ENCODE results near the gene ITPK1. TPM values are rescaled to one million over a fixed set of nuclear protein-coding genes. Genes with fewer than 3 reads are reported as not detected.

ITPK1 gene
- total RNA-seq, 4 donors from 2014 or later: 132 to 172 (median 157) TPM

DNA sequence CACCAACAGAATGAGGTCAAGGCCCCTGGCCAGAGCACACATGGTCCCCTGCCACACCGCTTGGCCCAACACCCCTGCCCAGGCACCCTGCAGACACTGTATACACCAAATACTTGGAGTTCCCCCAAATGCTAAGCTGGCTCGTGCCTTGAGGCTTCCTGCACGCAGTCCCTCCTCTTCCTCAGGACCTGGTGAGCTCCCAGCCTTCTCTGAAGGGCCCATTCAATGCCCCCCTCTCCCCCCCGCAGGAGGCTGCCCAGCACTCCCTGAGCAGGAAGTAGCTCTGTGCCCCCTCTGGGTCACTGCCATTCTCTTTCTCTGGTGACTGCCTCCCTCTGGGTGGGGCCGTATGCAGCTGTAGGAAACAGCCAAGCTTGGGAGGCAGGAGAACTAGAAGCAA is 75.3 kb downstream of the ITPK1 start:
- H3K4me1 ChIP-seq: peaks cover 21 to 95% (median 43%) of the 10 kb centered on the region in 4 donors
- no peaks in the 10 kb centered on the region for H3K36me3 ChIP-seq
- peak overlapping the region; percentile 69 to 96 (median 74) for H3K27ac ChIP-seq
- H3K4me3 ChIP-seq: no peak overlapping the region
- DNase-seq: no peak
- H3K9me3 ChIP-seq: no peaks in the 10 kb centered on the region
- TF ChIP-seq, protein P1, sequence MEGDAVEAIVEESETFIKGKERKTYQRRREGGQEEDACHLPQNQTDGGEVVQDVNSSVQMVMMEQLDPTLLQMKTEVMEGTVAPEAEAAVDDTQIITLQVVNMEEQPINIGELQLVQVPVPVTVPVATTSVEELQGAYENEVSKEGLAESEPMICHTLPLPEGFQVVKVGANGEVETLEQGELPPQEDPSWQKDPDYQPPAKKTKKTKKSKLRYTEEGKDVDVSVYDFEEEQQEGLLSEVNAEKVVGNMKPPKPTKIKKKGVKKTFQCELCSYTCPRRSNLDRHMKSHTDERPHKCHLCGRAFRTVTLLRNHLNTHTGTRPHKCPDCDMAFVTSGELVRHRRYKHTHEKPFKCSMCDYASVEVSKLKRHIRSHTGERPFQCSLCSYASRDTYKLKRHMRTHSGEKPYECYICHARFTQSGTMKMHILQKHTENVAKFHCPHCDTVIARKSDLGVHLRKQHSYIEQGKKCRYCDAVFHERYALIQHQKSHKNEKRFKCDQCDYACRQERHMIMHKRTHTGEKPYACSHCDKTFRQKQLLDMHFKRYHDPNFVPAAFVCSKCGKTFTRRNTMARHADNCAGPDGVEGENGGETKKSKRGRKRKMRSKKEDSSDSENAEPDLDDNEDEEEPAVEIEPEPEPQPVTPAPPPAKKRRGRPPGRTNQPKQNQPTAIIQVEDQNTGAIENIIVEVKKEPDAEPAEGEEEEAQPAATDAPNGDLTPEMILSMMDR (IDR thresholded peaks at IDR 0.05): no peak
- TF ChIP-seq POLR2A (IDR thresholded peaks at IDR 0.05): no peak
- no peaks in the 10 kb centered on the region for H3K27me3 ChIP-seq

DNA sequence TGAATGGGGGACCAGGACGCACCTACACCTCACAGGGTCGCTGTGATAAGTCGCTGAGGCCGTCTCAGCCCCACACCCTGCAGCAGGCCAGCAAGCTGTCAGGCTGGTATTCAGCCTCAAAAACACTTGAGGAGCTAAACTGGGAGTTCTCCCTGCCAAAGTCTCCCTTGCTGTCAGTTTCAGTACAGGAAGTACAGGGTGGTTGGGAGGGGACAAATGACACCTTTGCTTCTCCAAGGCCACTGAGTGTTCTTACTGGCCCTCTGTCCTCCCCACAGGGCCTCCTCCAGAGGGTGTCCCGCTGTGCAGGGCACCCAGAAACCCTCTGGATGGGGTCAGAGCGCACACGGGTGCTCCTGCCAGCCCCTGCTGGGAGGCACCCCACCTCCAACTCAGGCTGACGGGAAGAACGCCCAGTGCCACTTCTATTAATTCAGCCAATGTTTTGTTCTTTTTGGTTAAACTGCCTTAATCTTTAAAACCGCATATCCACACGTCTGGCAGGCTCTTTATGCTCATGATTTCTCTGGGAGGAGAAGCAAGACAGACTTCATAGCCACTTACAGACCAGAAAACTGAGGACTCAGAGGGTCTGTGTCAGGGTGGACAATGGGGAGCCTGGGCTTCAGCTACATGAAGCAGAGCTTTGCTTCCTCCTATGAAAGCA is 75.9 kb downstream of the ITPK1 start:
- Histone ChIP-seq H3K4me1 (peaks cover 21 to 95% (median 39%) of the 10 kb centered on the region in 4 donors), H3K27ac (peak overlapping the region; percentile 69 to 96 (median 74)), H3K4me3 (no peak overlapping the region), H3K27me3 (no peaks in the 10 kb centered on the region), H3K36me3 (no peaks in the 10 kb centered on the region), H3K9me3 (no peaks in the 10 kb centered on the region)
- no peak for DNase-seq
- TF ChIP-seq, protein P1 (IDR thresholded peaks at IDR 0.05): no peak
- peak; percentile 20 to 50 for TF ChIP-seq POLR2A (IDR thresholded peaks at IDR 0.05)

DNA sequence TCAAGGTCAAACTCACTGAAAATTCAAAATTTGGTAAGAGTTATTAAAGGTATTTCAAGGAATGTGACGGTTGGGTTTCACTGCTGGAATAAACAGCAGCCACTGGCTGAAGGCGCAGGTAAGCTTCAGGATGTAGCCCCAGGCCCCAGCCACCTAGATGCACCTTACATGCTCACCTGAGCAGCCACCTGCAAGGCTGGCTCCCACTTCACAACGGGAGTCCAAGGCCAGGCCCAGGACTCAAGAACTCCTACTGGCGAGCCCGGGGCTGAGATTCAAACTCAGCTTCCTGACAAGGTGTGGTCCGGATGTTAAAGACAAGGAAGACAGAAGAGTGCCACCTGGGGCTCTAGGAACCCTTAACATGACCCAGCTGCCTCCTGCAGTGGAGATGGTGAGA is 78.4 kb downstream of the ITPK1 start:
- DNase-seq: no peak
- no peak for TF ChIP-seq POLR2A (IDR thresholded peaks at IDR 0.05)
- TF ChIP-seq, protein P1 (IDR thresholded peaks at IDR 0.05): peak in 2 of 6 experiments; percentile 12 to 13
- H3K9me3 ChIP-seq: no peaks in the 10 kb centered on the region
- H3K27me3 ChIP-seq: no peaks in the 10 kb centered on the region
- peak overlapping the region; percentile 61 to 77 (median 70) for H3K27ac ChIP-seq
- H3K4me3 ChIP-seq: no peak overlapping the region
- H3K36me3 ChIP-seq: no peaks in the 10 kb centered on the region
- peaks cover 27 to 96% (median 40%) of the 10 kb centered on the region in 4 donors for H3K4me1 ChIP-seq

DNA sequence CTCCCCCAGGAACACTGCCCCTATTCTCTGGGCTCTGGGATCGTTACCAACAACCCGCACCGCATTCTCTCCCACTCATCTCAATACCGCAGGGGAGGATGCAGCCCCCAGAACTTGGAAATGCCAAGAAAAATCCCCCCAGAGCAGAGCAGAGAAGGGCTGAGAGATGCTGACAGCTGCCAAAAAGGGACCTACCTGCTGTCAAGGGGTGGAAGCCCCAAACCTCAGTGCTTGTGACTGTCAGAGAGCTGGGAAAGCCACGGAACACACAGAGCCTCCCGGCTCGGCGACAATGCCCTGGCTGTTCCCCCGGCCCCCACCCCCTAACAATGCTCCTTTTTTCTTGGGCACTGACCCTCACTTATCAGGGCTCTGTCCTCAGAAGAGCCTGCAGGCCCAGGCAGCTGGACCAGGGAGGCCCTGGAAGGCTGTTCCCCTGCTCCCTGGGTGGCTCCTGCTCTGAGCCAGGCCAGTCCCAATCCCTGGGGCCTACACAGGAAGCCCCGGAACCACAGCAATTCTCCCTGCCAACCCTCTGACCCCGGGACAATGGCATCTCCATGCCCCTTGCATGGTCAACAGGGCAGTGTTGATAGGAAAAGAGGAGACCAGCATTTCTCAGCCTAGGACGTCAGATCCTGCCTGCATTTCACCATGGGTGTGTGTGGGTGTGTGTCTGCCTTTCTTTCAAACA is 78.9 kb downstream of the ITPK1 start:
- no peak for TF ChIP-seq POLR2A (IDR thresholded peaks at IDR 0.05)
- TF ChIP-seq, protein P1 (IDR thresholded peaks at IDR 0.05): no peak
- no peaks in the 10 kb centered on the region for H3K27me3 ChIP-seq
- no peak overlapping the region for H3K4me3 ChIP-seq
- no peaks in the 10 kb centered on the region for H3K36me3 ChIP-seq
- no peak for DNase-seq
- H3K4me1 ChIP-seq: peaks cover 27 to 96% (median 41%) of the 10 kb centered on the region in 4 donors
- peak overlapping the region; percentile 61 to 77 (median 70) for H3K27ac ChIP-seq
- H3K9me3 ChIP-seq: no peaks in the 10 kb centered on the region

DNA sequence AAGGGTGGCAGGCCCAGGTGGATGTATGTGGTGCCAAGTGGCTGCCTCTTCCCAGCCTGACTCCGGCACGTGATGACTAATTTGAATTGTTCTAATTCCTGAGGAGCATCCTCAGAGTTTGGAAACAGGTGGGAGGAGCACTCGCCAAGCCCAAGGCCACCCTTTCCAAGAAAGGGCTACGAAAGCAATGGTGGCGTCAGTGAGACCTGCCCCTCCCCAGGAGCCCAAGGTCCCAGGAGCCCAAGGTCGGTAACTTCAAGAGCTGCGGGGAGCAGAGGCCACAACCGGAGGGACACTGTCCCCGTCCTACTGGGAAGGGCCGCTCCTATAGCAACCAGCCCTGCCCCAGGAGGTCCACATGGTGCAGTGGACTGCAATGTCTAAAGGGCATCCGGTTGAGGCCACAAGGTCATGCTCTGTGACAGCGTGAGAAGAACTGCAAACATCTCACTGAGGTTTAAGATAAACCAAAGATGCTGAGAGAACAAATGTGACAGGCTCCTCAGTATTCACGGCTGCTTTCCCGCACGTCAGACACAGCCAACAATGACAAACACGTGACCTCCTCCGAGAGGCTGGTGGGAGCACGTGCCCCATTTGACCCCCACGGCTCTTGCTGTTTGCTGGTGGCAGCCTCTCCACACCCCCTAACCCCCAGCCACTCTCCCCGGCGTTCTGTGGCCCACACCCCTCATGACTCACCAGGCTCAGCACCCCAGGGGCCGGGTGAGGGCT is 79.6 kb downstream of the ITPK1 start:
- no peak for TF ChIP-seq POLR2A (IDR thresholded peaks at IDR 0.05)
- TF ChIP-seq, protein P1 (IDR thresholded peaks at IDR 0.05): no peak
- peak in 1 of 3 donors; percentile 56 for DNase-seq
- Histone ChIP-seq H3K27ac (peak overlapping the region; percentile 61 to 77 (median 70)), H3K9me3 (no peaks in the 10 kb centered on the region), H3K27me3 (no peaks in the 10 kb centered on the region), H3K4me1 (peaks cover 24 to 96% (median 34%) of the 10 kb centered on the region in 4 donors), H3K36me3 (no peaks in the 10 kb centered on the region), H3K4me3 (no peak overlapping the region)
